ENCODE results near the gene WWOX. TPM values are rescaled to one million over a fixed set of nuclear protein-coding genes. Genes with fewer than 3 reads are reported as not detected.
A peak's percentile ranks its signal among the peaks of the same experiment; 100 is the strongest.
"Not testable (repeated sequence)": the region's sequence is repeated elsewhere in the genome, so short reads cannot be mapped to it uniquely, and the experiment has no call there.

The WWOX gene
- 8.2 and 10.6 TPM in 2 replicates for total RNA-seq

DNA sequence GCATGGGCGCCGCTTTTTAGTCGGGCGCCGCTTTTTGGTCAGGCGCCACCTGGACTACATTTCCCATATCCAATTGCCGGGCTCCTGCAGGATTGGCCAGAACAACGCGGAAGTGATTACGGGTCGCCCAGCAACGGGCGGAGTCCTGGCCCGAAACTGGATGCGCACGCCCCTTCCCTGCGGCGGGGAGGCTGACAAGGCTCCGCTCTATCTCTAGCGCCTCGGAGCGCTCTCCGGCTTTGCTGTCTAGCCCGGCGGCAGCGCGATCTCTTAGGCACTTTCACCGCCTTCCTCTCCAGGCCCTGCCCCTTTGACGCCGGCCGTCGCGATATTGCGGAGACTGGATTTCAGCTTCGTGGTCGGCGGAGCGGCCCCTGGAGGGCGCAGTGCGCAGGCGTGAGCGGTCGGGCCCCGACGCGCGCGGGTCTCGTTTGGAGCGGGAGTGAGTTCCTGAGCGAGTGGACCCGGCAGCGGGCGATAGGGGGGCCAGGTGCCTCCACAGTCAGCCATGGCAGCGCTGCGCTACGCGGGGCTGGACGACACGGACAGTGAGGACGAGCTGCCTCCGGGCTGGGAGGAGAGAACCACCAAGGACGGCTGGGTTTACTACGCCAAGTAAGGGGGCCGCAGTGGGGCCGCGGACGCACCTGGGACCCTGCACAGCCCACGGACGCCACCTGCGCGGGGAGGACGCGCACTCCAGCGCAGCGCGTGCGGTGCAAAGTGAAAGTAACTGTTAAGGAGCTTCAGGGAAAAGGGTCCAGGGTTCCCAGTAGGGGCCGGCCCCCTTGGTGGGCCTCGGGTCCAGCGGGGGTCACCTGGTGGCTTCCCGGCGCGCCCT lies at the start of gene WWOX:
TSS of gene WWOX (plus strand) at position 384 of the 841 bp plus-strand sequence.
- peak; percentile 99 for DNase-seq (ENCODE audit: low read depth)
- TF ChIP-seq CTCF (IDR thresholded peaks at IDR 0.05; ENCODE audit: insufficient read depth, low read depth, low read length), result peak; percentile 88
- peak within 1 kb of the TSS; percentile 94 for H3K4me3 ChIP-seq (ENCODE audit: low read depth, low read length)

DNA sequence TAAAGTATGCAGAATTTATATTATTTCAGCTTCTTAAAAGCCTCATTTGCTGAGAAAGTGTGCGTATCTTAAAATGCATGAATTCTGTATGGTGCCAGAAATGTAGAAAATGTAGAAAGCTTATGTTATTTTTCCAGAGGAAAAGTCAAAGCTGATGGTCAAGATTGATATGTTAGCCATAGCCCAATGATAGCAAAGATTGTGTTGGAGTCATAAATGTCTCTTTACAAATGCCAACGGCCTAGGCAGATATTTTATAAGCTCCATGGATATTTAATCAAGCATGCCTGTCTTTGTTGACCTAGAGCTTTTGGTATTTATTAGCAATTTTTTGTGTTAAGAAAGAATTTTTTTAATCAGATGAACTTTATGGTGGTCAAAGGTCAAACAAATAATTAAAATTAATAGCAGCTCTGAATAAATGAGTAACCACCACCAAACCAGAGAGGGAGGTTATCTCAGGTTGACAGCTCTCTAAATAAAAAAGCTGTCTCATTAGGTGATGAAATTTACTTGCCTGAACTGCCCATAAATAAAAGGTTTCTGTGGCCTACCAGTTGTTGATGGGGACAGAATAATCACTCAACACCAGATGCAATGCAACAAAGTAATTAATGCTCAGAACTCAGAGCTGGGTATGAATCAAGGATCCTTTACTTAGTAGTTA lies 48.6 kb upstream of the WWOX start:
- TF ChIP-seq CTCF (IDR thresholded peaks at IDR 0.05; ENCODE audit: insufficient read depth, low read depth, low read length), result no peak
- DNase-seq (ENCODE audit: low read depth), result peak; percentile 30
- H3K4me3 ChIP-seq (ENCODE audit: low read depth, low read length), result no peak overlapping the region

- no peak for TF ChIP-seq CTCF (IDR thresholded peaks at IDR 0.05; ENCODE audit: insufficient read depth, low read depth, low read length)
- no peak for DNase-seq (ENCODE audit: low read depth)
- H3K4me3 ChIP-seq (ENCODE audit: low read depth, low read length), result no peak overlapping the region
Observed at GRCh38 chr16:78057803-78058564, 41.5 kb upstream of the WWOX start.

DNA sequence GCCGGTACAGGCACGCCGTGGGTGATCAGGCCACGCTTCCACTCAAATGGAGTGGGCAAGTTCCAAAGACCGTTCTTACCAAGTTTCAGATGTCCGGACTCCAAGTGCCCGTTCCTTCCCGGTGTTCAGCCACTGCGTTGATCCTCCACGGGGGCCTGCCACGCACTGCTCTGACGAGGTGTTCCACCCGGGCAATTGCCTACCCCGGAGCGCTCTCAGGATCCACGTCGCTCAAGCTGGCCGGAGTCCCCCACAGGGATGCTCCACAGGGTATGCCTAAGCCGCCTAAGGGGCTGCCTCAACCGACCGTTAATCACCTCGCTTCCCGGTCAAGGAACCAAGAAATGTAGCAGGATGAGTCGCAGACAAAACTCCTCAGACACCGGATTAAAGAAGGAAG lies 39.6 kb upstream of the WWOX start:
- DNase-seq (ENCODE audit: low read depth); H3K4me3 ChIP-seq (ENCODE audit: low read depth, low read length): not testable (repeated sequence)

GRCh38 chr16:78060295-78060694 lies 39.2 kb upstream of the WWOX start:
- no peak overlapping the region for H3K4me3 ChIP-seq (ENCODE audit: low read depth, low read length)
- TF ChIP-seq CTCF (IDR thresholded peaks at IDR 0.05; ENCODE audit: insufficient read depth, low read depth, low read length), result no peak
- DNase-seq (ENCODE audit: low read depth), result no peak

GRCh38 chr16:78060809-78061208 lies 38.6 kb upstream of the WWOX start:
- no peak for DNase-seq (ENCODE audit: low read depth)
- no peak for TF ChIP-seq CTCF (IDR thresholded peaks at IDR 0.05; ENCODE audit: insufficient read depth, low read depth, low read length)
- no peak overlapping the region for H3K4me3 ChIP-seq (ENCODE audit: low read depth, low read length)

GRCh38 chr16:78065319-78065718 lies 34.1 kb upstream of the WWOX start:
- no peak for TF ChIP-seq CTCF (IDR thresholded peaks at IDR 0.05; ENCODE audit: insufficient read depth, low read depth, low read length)
- peak; percentile 81 for DNase-seq (ENCODE audit: low read depth)
- H3K4me3 ChIP-seq (ENCODE audit: low read depth, low read length), result no peak overlapping the region
